Astrocyte of the spinal cord (primary cell): Measurements from ENCODE around the gene EMID1.

Experiments used
- DNase-seq: peaks from one replicate; pipeline ENCODE4 v3.0.0; 2011; ENCODE audit warnings: low read depth, low spot score
- H3K4me3 ChIP-seq: 2 replicates; pipeline ENCODE4 v1.5.1; 2011; ENCODE audit warnings: low read depth, mild to moderate bottlenecking, low read length, moderate library complexity
- CTCF ChIP-seq: IDR thresholded peaks from 2 replicates; pipeline ENCODE4 v1.5.1; 2012; ENCODE audit warnings: low read depth, mild to moderate bottlenecking, low read length, inconsistent platforms
- in situ Hi-C: cut with HindIII; loops from 2 replicates; pipeline ENCODE4 v1.10.0; 2017; ENCODE audit warnings: low sequenced_read_pairs

The EMID1 gene

GRCh38 chr22:29183971-29184848 is 21.5 kb upstream of the EMID1 start:
- no peak for DNase-seq
- no peak overlapping the region for H3K4me3 ChIP-seq
- in situ Hi-C loops, result no loop called here
- TF ChIP-seq CTCF, result no peak

GRCh38 chr22:29184849-29185490 is 20.7 kb upstream of the EMID1 start:
- DNase-seq, result no peak
- in situ Hi-C loops, result no loop called here
- TF ChIP-seq CTCF, result no peak
- no peak overlapping the region for H3K4me3 ChIP-seq

GRCh38 chr22:29186302-29186701 is 19.4 kb upstream of the EMID1 start:
- DNase-seq, result no peak
- TF ChIP-seq CTCF, result no peak
- H3K4me3 ChIP-seq, result no peak overlapping the region
- in situ Hi-C loops, result no loop called here

DNA sequence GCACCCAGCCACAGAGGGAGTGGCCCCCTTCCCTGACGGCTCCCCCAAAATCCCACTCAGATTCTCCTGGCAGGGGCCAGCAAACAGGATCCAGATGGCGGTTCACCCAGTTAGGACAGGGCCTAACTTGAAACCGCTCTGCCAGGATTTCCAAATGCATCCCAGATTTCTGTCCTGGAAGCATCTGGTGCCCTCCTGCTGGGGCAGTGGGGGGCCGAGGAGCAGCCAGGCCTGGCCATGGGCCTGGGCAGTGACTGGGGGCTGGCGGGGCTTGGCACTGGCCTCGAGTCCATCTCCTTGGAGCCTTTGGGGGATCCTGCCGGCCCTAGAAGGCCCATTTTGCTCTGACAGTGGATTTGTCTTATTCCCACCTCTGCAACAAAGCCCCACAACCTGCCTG is 17.9 kb upstream of the EMID1 start:
- H3K4me3 ChIP-seq, result no peak overlapping the region
- DNase-seq, result no peak
- in situ Hi-C loops, result no loop called here
- TF ChIP-seq CTCF, result no peak

- H3K4me3 ChIP-seq, result no peak overlapping the region
- no peak for DNase-seq
- in situ Hi-C loops, result no loop called here
- no peak for TF ChIP-seq CTCF
Observed at GRCh38 chr22:29190051-29190450, 15.6 kb upstream of the EMID1 start.

DNA sequence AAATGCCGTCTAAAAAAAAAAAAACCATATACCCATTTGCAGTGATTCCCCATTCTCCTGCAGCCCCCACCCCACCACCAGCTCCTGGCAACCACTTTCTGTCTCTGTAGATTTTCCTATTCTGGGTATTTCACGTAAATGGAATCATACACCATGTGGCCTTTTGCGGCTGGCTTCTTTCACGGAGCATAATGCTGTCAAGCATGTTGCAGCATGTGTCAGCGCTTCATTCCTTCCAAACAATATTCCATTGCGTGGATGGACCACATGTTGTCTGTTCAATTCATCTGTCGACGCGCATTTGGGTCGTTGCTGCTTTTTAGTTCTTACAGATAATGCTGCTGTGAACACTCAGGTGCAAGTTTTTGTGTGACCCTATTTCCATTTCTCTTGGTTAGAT is 14.8 kb upstream of the EMID1 start:
- no peak overlapping the region for H3K4me3 ChIP-seq
- in situ Hi-C loops, result no loop called here
- DNase-seq, result no peak
- TF ChIP-seq CTCF, result no peak
